ENCODE measurements around the gene CCDC7. TPM values are rescaled to one million over a fixed set of nuclear protein-coding genes. Genes with fewer than 3 reads are reported as not detected.
"Not testable (repeated sequence)": the region's sequence is repeated elsewhere in the genome, so short reads cannot be mapped to it uniquely, and the experiment has no call there.

CCDC7 gene
- polyA plus RNA-seq, 2 donors, result 0.46 to 0.96 TPM

DNA sequence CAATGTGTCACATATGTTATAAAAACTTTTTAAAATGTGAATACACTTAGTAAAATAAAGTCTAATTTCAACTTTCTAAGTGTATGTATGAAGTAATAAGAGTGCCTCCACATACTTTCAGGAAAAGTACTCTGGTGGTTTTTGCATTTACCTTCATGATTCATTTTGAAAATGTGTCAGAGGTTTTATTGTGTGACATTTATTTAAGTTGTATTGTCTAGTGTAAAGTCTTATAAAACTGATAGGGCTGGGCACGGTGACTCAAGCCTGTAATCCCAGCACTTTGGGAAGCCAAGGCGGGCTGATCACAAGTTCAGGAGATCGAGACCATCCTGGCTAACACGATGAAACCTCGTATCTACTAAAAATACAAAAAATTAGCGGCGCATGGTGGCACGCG is 285.6 kb downstream of the CCDC7 start:
- Histone ChIP-seq H3K36me3 (ENCODE audit: control insufficient read depth in 2 of 2, insufficient read depth in 2 of 2, low read length in 1 of 2) (no peaks in the 10 kb centered on the region), H3K9me3 (ENCODE audit: control insufficient read depth in 2 of 2, insufficient read depth in 1 of 2, low read depth in 1 of 2, low read length in 1 of 2) (no peaks in the 10 kb centered on the region)
- WGBS, 2 donors, result 92% methylated on average over 9 of the region's 9 CpGs

DNA sequence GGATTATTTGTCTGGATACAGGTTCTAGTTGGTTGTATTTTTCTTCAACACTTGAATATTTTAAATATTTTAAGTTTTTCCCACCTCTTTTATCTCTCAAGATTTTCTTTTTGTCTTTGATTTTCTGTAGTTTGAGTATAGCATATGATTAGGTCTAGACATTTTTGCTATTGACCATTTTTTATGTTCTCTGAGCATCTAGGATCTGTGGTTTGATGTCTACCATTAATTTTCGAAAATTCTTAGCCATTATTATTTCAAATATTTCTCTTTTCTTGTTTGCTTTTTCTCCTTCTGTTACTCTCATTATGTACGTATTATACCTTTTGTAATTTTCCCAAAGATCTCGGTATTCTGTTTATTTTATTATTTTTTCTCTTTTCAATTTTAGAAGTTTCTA is 293.0 kb downstream of the CCDC7 start:
- WGBS, 2 donors, result 93 to 95% methylated on average over 3 of the region's 3 CpGs
- H3K27ac ChIP-seq (ENCODE audit: low read depth in 2 of 2, low read length in 1 of 2), result no peak overlapping the region

More for the DNA sequence above, 285.6 kb downstream of the CCDC7 start:
- no peak overlapping the region for H3K27ac ChIP-seq (ENCODE audit: low read depth in 2 of 2, low read length in 1 of 2)
- no peak overlapping the region for H3K4me3 ChIP-seq (ENCODE audit: low read depth in 1 of 2, low read length in 2 of 2)
- no peaks in the 10 kb centered on the region for H3K4me1 ChIP-seq (ENCODE audit: control insufficient read depth in 2 of 2, insufficient read depth in 2 of 2, low read length in 1 of 2)
- H3K27me3 ChIP-seq (ENCODE audit: control insufficient read depth in 1 of 2, insufficient read depth in 2 of 2, low read length in 2 of 2), result no peaks in the 10 kb centered on the region

GRCh38 chr10:32744321-32744720 is 298.4 kb downstream of the CCDC7 start:
- Histone ChIP-seq H3K36me3 (ENCODE audit: control insufficient read depth in 2 of 2, insufficient read depth in 2 of 2, low read length in 1 of 2) (peaks cover 0 to 7% of the 10 kb centered on the region in 2 donors), H3K27ac (ENCODE audit: low read depth in 2 of 2, low read length in 1 of 2) (no peak overlapping the region), H3K27me3 (ENCODE audit: control insufficient read depth in 1 of 2, insufficient read depth in 2 of 2, low read length in 2 of 2) (no peaks in the 10 kb centered on the region), H3K4me3 (ENCODE audit: low read depth in 1 of 2, low read length in 2 of 2) (no peak overlapping the region), H3K9me3 (ENCODE audit: control insufficient read depth in 2 of 2, insufficient read depth in 1 of 2, low read depth in 1 of 2, low read length in 1 of 2) (peaks cover 4% of the 10 kb centered on the region in 2 donors), H3K4me1 (ENCODE audit: control insufficient read depth in 2 of 2, insufficient read depth in 2 of 2, low read length in 1 of 2) (no peaks in the 10 kb centered on the region)
- 41 to 58% methylated on average over 1 of the region's 1 CpG for whole genome bisulfite sequencing, 2 donors

More for the DNA sequence above, 293.0 kb downstream of the CCDC7 start:
- Histone ChIP-seq H3K4me1 (ENCODE audit: control insufficient read depth in 2 of 2, insufficient read depth in 2 of 2, low read length in 1 of 2) (no peaks in the 10 kb centered on the region), H3K27me3 (ENCODE audit: control insufficient read depth in 1 of 2, insufficient read depth in 2 of 2, low read length in 2 of 2) (no peaks in the 10 kb centered on the region), H3K9me3 (ENCODE audit: control insufficient read depth in 2 of 2, insufficient read depth in 1 of 2, low read depth in 1 of 2, low read length in 1 of 2) (no peaks in the 10 kb centered on the region), H3K36me3 (ENCODE audit: control insufficient read depth in 2 of 2, insufficient read depth in 2 of 2, low read length in 1 of 2) (no peaks in the 10 kb centered on the region), H3K4me3 (ENCODE audit: low read depth in 1 of 2, low read length in 2 of 2) (no peak overlapping the region)

GRCh38 chr10:32746869-32747268 is 300.9 kb downstream of the CCDC7 start:
- Histone ChIP-seq H3K27me3 (ENCODE audit: control insufficient read depth in 1 of 2, insufficient read depth in 2 of 2, low read length in 2 of 2) (no peaks in the 10 kb centered on the region), H3K27ac (ENCODE audit: low read depth in 2 of 2, low read length in 1 of 2) (no peak overlapping the region), H3K4me1 (ENCODE audit: control insufficient read depth in 2 of 2, insufficient read depth in 2 of 2, low read length in 1 of 2) (no peaks in the 10 kb centered on the region), H3K36me3 (ENCODE audit: control insufficient read depth in 2 of 2, insufficient read depth in 2 of 2, low read length in 1 of 2) (peaks cover 0 to 7% of the 10 kb centered on the region in 2 donors), H3K9me3 (ENCODE audit: control insufficient read depth in 2 of 2, insufficient read depth in 1 of 2, low read depth in 1 of 2, low read length in 1 of 2) (peaks cover 4% of the 10 kb centered on the region in 2 donors), H3K4me3 (ENCODE audit: low read depth in 1 of 2, low read length in 2 of 2) (no peak overlapping the region)
- WGBS, 2 donors, result 95 to 97% methylated on average over 3 of the region's 3 CpGs

GRCh38 chr10:32751582-32751981 is 305.6 kb downstream of the CCDC7 start:
- H3K36me3 ChIP-seq (ENCODE audit: control insufficient read depth in 2 of 2, insufficient read depth in 2 of 2, low read length in 1 of 2), result peaks cover 0 to 2% of the 10 kb centered on the region in 2 donors

GRCh38 chr10:32754900-32755299 is 309.0 kb downstream of the CCDC7 start:
- H3K9me3 ChIP-seq (ENCODE audit: control insufficient read depth in 2 of 2, insufficient read depth in 1 of 2, low read depth in 1 of 2, low read length in 1 of 2); H3K27ac ChIP-seq (ENCODE audit: low read depth in 2 of 2, low read length in 1 of 2); H3K27me3 ChIP-seq (ENCODE audit: control insufficient read depth in 1 of 2, insufficient read depth in 2 of 2, low read length in 2 of 2); H3K4me1 ChIP-seq (ENCODE audit: control insufficient read depth in 2 of 2, insufficient read depth in 2 of 2, low read length in 1 of 2); H3K36me3 ChIP-seq (ENCODE audit: control insufficient read depth in 2 of 2, insufficient read depth in 2 of 2, low read length in 1 of 2); H3K4me3 ChIP-seq (ENCODE audit: low read depth in 1 of 2, low read length in 2 of 2): not testable (repeated sequence)
- 68 to 78% methylated on average over 5 of the region's 5 CpGs for WGBS, 2 donors

More at GRCh38 chr10:32751582-32751981, 305.6 kb downstream of the CCDC7 start:
- no peaks in the 10 kb centered on the region for H3K27me3 ChIP-seq (ENCODE audit: control insufficient read depth in 1 of 2, insufficient read depth in 2 of 2, low read length in 2 of 2)
- H3K4me1 ChIP-seq (ENCODE audit: control insufficient read depth in 2 of 2, insufficient read depth in 2 of 2, low read length in 1 of 2), result no peaks in the 10 kb centered on the region
- peaks cover 3 to 4% of the 10 kb centered on the region in 2 donors for H3K9me3 ChIP-seq (ENCODE audit: control insufficient read depth in 2 of 2, insufficient read depth in 1 of 2, low read depth in 1 of 2, low read length in 1 of 2)
- H3K27ac ChIP-seq (ENCODE audit: low read depth in 2 of 2, low read length in 1 of 2), result no peak overlapping the region
- no peak overlapping the region for H3K4me3 ChIP-seq (ENCODE audit: low read depth in 1 of 2, low read length in 2 of 2)
- WGBS, 2 donors, result 66 to 72% methylated on average over 4 of the region's 4 CpGs

GRCh38 chr10:32771217-32771616 is 325.3 kb downstream of the CCDC7 start:
- H3K9me3 ChIP-seq (ENCODE audit: control insufficient read depth in 2 of 2, insufficient read depth in 1 of 2, low read depth in 1 of 2, low read length in 1 of 2), result peaks cover 2 to 14% of the 10 kb centered on the region in 2 donors
- no peak overlapping the region for H3K27ac ChIP-seq (ENCODE audit: low read depth in 2 of 2, low read length in 1 of 2)
- no peak overlapping the region for H3K4me3 ChIP-seq (ENCODE audit: low read depth in 1 of 2, low read length in 2 of 2)
- H3K4me1 ChIP-seq (ENCODE audit: control insufficient read depth in 2 of 2, insufficient read depth in 2 of 2, low read length in 1 of 2), result no peaks in the 10 kb centered on the region
- H3K27me3 ChIP-seq (ENCODE audit: control insufficient read depth in 1 of 2, insufficient read depth in 2 of 2, low read length in 2 of 2), result no peaks in the 10 kb centered on the region
- no peaks in the 10 kb centered on the region for H3K36me3 ChIP-seq (ENCODE audit: control insufficient read depth in 2 of 2, insufficient read depth in 2 of 2, low read length in 1 of 2)

DNA sequence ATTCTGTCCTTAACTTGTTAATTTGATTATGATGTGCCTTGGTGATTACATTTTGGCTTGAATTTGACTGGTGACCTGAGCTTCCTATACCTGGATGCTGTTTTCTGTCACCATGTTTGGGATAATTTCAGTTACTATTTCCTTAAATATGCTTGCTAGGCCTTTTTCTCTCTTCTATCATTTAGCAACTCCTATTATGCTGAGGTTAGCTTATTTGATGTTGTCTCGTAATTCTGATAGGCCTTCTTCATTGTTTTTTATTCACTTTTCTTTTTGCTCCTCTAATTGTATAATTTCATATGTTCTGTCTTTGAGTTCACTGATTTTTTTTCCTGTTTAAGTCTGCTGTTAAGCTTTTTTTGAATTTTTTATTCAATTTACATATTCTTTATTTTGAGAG is 327.2 kb downstream of the CCDC7 start:
- H3K4me3 ChIP-seq (ENCODE audit: low read depth in 1 of 2, low read length in 2 of 2), result no peak overlapping the region
- no peak overlapping the region for H3K27ac ChIP-seq (ENCODE audit: low read depth in 2 of 2, low read length in 1 of 2)
- no peaks in the 10 kb centered on the region for H3K4me1 ChIP-seq (ENCODE audit: control insufficient read depth in 2 of 2, insufficient read depth in 2 of 2, low read length in 1 of 2)
- H3K9me3 ChIP-seq (ENCODE audit: control insufficient read depth in 2 of 2, insufficient read depth in 1 of 2, low read depth in 1 of 2, low read length in 1 of 2), result peaks cover 0 to 11% of the 10 kb centered on the region in 2 donors
- no peaks in the 10 kb centered on the region for H3K36me3 ChIP-seq (ENCODE audit: control insufficient read depth in 2 of 2, insufficient read depth in 2 of 2, low read length in 1 of 2)
- WGBS, 2 donors, result 83 to 92% methylated on average over 1 of the region's 1 CpG
- H3K27me3 ChIP-seq (ENCODE audit: control insufficient read depth in 1 of 2, insufficient read depth in 2 of 2, low read length in 2 of 2), result no peaks in the 10 kb centered on the region

GRCh38 chr10:32786968-32787367 is 341.0 kb downstream of the CCDC7 start:
- H3K9me3 ChIP-seq (ENCODE audit: control insufficient read depth in 2 of 2, insufficient read depth in 1 of 2, low read depth in 1 of 2, low read length in 1 of 2), result peaks cover 0 to 3% of the 10 kb centered on the region in 2 donors
- H3K27me3 ChIP-seq (ENCODE audit: control insufficient read depth in 1 of 2, insufficient read depth in 2 of 2, low read length in 2 of 2), result no peaks in the 10 kb centered on the region
- WGBS, 2 donors, result 94 to 96% methylated on average over 4 of the region's 4 CpGs
- H3K36me3 ChIP-seq (ENCODE audit: control insufficient read depth in 2 of 2, insufficient read depth in 2 of 2, low read length in 1 of 2), result no peaks in the 10 kb centered on the region
- H3K27ac ChIP-seq (ENCODE audit: low read depth in 2 of 2, low read length in 1 of 2), result no peak overlapping the region
- H3K4me3 ChIP-seq (ENCODE audit: low read depth in 1 of 2, low read length in 2 of 2), result no peak overlapping the region
- no peaks in the 10 kb centered on the region for H3K4me1 ChIP-seq (ENCODE audit: control insufficient read depth in 2 of 2, insufficient read depth in 2 of 2, low read length in 1 of 2)

GRCh38 chr10:32787690-32788284 is 341.8 kb downstream of the CCDC7 start:
- WGBS, 2 donors, result 92 to 100% methylated on average over 3 of the region's 3 CpGs
- peaks cover 0 to 3% of the 10 kb centered on the region in 2 donors for H3K9me3 ChIP-seq (ENCODE audit: control insufficient read depth in 2 of 2, insufficient read depth in 1 of 2, low read depth in 1 of 2, low read length in 1 of 2)
- no peaks in the 10 kb centered on the region for H3K27me3 ChIP-seq (ENCODE audit: control insufficient read depth in 1 of 2, insufficient read depth in 2 of 2, low read length in 2 of 2)
- H3K36me3 ChIP-seq (ENCODE audit: control insufficient read depth in 2 of 2, insufficient read depth in 2 of 2, low read length in 1 of 2), result no peaks in the 10 kb centered on the region
- no peak overlapping the region for H3K27ac ChIP-seq (ENCODE audit: low read depth in 2 of 2, low read length in 1 of 2)
- H3K4me1 ChIP-seq (ENCODE audit: control insufficient read depth in 2 of 2, insufficient read depth in 2 of 2, low read length in 1 of 2), result no peaks in the 10 kb centered on the region
- no peak overlapping the region for H3K4me3 ChIP-seq (ENCODE audit: low read depth in 1 of 2, low read length in 2 of 2)
